CD14-positive monocyte (primary cell): ENCODE measurements around the gene AIF1. TPM values are rescaled to one million over a fixed set of nuclear protein-coding genes. Genes with fewer than 3 reads are reported as not detected.

ENCODE experiments used
- DNase-seq, 3 donors: peaks; one replicate each; pipeline ENCODE4 v3.0.0-alpha.2; 2011 to 2022
- H2AFZ ChIP-seq: 2 replicates; pipeline ENCODE4 v1.6.0; 2012; ENCODE audit warnings: mild to moderate bottlenecking, low read depth, low read length, inconsistent platforms; ENCODE audit not compliant: insufficient read depth, poor library complexity, severe bottlenecking
- H3K27ac ChIP-seq, 2 donors: 1 replicate in 1 of 2; 2 replicates in 1 of 2; pipeline ENCODE4 v1.5.1; 2012 to 2013; ENCODE audit warnings: low read length in 2 of 2, control low read depth in 1 of 2, inconsistent platforms in 1 of 2, low read depth in 1 of 2, mild to moderate bottlenecking in 1 of 2
- H3K27me3 ChIP-seq, 2 donors: one replicate each; pipeline versions ENCODE4 v1.6.0 to v1.6.1; 2011 to 2013; ENCODE audit warnings: low read length in 2 of 2; ENCODE audit not compliant: control insufficient read depth in 2 of 2, insufficient read depth in 2 of 2
- H3K36me3 ChIP-seq, 2 donors: replicated peaks in 1 of 2; 1 replicate in 1 of 2; 2 replicates in 1 of 2; pipeline versions ENCODE4 v1.5.1 to v1.6.1; 2012 to 2013; ENCODE audit warnings: low read length in 2 of 2, control low read depth in 1 of 2, inconsistent platforms in 1 of 2, mild to moderate bottlenecking in 1 of 2; ENCODE audit not compliant: insufficient read depth in 2 of 2, control insufficient read depth in 1 of 2
- H3K4me1 ChIP-seq, 2 donors: 1 replicate in 1 of 2; 2 replicates in 1 of 2; pipeline versions ENCODE4 v1.5.1 to v1.6.1; 2012 to 2013; ENCODE audit warnings: low read length in 2 of 2, control low read depth in 1 of 2, inconsistent platforms in 1 of 2, mild to moderate bottlenecking in 1 of 2, moderate library complexity in 1 of 2; ENCODE audit not compliant: insufficient read depth in 2 of 2, control insufficient read depth in 1 of 2
- H3K4me2 ChIP-seq: replicated peaks from 2 replicates; pipeline ENCODE3; 2012; ENCODE audit warnings: low read length, moderate library complexity, mild to moderate bottlenecking; ENCODE audit not compliant: poor library complexity, severe bottlenecking; ENCODE audit errors: extremely low read depth
- H3K4me3 ChIP-seq, 3 experiments: fragments of 200-600 bp in 1 of 3; sonication (generic) in 1 of 3; replicated peaks in 1 of 3; 1 replicate in 2 of 3; 2 replicates in 1 of 3; pipeline ENCODE4 v1.5.1; 2011 to 2013; ENCODE audit warnings: low read length in 3 of 3, mild to moderate bottlenecking in 3 of 3, control low read depth in 2 of 3, low read depth in 2 of 3, inconsistent platforms in 1 of 3, moderate library complexity in 1 of 3
- H3K79me2 ChIP-seq: 2 replicates; pipeline ENCODE4 v1.6.0; 2012; ENCODE audit warnings: mild to moderate bottlenecking, control low read depth, inconsistent platforms, low read length, moderate library complexity; ENCODE audit not compliant: insufficient read depth
- H3K9ac ChIP-seq: 2 replicates; pipeline ENCODE4 v1.6.0; 2017; ENCODE audit warnings: low read length, mild to moderate bottlenecking; ENCODE audit not compliant: insufficient read depth, poor library complexity, severe bottlenecking
- H3K9me3 ChIP-seq, 2 donors: replicated peaks in 1 of 2; 1 replicate in 1 of 2; 2 replicates in 1 of 2; pipeline versions ENCODE4 v1.5.1 to v1.6.1; 2012 to 2013; ENCODE audit warnings: low read length in 2 of 2, control low read depth in 1 of 2; ENCODE audit not compliant: control insufficient read depth in 1 of 2, insufficient read depth in 1 of 2
- H4K20me1 ChIP-seq: 2 replicates; pipeline ENCODE4 v1.6.0; 2012; ENCODE audit warnings: mild to moderate bottlenecking, low read length, control low read depth, moderate library complexity; ENCODE audit not compliant: insufficient read depth
- H3K27ac Mint-ChIP-seq, 7 donors: one replicate each; pipeline ENCODE4 v1.8.0; 2020; ENCODE audit warnings: mild to moderate bottlenecking in 7 of 7, mixed read lengths in 7 of 7, moderate library complexity in 6 of 7, inconsistent platforms in 2 of 7
- H3K27me3 Mint-ChIP-seq, 3 donors: one replicate each; pipeline ENCODE4 v1.8.0; 2021 to 2022; ENCODE audit warnings: low read depth in 3 of 3, mild to moderate bottlenecking in 3 of 3, mixed read lengths in 3 of 3, moderate library complexity in 3 of 3, inconsistent platforms in 1 of 3
- H3K36me3 Mint-ChIP-seq, 2 donors: one replicate each; pipeline ENCODE4 v1.8.0; 2020; ENCODE audit warnings: mixed read lengths in 2 of 2, inconsistent platforms in 1 of 2, mild to moderate bottlenecking in 1 of 2
- H3K4me1 Mint-ChIP-seq: one replicate; pipeline ENCODE4 v1.8.0; 2020; ENCODE audit warnings: mild to moderate bottlenecking, mixed read lengths
- H3K4me3 Mint-ChIP-seq, 2 donors: one replicate each; pipeline ENCODE4 v1.8.0; 2020; ENCODE audit warnings: mild to moderate bottlenecking in 2 of 2, mixed read lengths in 2 of 2, moderate library complexity in 1 of 2
- H3K9me3 Mint-ChIP-seq, 7 donors: one replicate each; pipeline ENCODE4 v1.8.0; 2020 to 2022; ENCODE audit warnings: mixed read lengths in 7 of 7, mild to moderate bottlenecking in 6 of 7, moderate library complexity in 6 of 7, inconsistent platforms in 2 of 7
- WGBS: methylation state at CpG from one replicate; pipeline ENCODE4 v1.1.5; 2013; ENCODE audit warnings: missing lambda C conversion rate; ENCODE audit not compliant: insufficient coverage; 5-methylcytosine and 5-hydroxymethylcytosine counted together
- intact Hi-C, 2 donors: fragments of 100-400 bp; cut with micrococcal nuclease; formaldehyde crosslinking; loops; one replicate each; pipeline versions ENCODE4 v1.15.0 to v1.15.1; 2023
- polyA plus RNA-seq, 3 donors: library from polyadenylated mRNA; depleted of rRNA in 1 of 3; unstranded in 2 of 3; stranded (reverse) in 1 of 3; fragments of 300-500 nt in 2 of 3; fragments of >200 nt in 1 of 3; fragmentation: Illumina TruSeq in 2 of 3; gene quantifications; 1 replicate in 2 of 3; 2 replicates in 1 of 3; pipeline ENCODE4 v1.2.3, GENCODE V29; 2012 to 2021
- TF ChIP-seq, protein P1 (sequence below): fragments of 200-600 bp; IDR thresholded peaks from one replicate; pipeline ENCODE4 v1.8.0; 2022; ENCODE audit warnings: antibody characterized with exemption, mild to moderate bottlenecking

AIF1 gene
- polyA plus RNA-seq, 3 donors = 952 to 2,310 (median 2,275) TPM

DNA sequence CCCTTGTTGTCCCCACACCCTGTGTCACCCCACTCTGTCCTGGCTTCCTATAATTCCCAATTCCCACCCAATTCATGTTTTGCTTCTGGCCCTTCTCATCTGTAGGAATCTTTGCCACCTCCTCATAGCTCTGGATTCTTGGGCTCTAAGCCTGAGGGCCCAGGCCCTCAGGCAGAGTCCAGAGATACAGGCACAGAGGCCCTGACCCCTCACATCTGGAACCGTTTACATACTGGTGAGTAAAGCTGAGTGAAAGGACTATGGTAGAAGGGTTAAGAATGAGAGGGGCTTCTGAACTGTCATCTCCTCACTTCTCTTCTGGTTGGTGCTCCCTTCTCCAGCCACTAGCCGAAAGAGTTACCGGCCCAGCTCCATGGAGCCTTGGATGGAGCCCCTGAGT lies 19.1 kb downstream of the AIF1 start:
- no peak overlapping the region for H3K4me3 Mint-ChIP-seq
- intact Hi-C loops = no loop called here
- Histone ChIP-seq H2AFZ (no peak overlapping the region), H3K27ac (no peak overlapping the region), H3K4me3 (no peak overlapping the region), H3K4me2 (no peak overlapping the region), H3K9ac (no peak overlapping the region), H3K9me3 (no peaks in the 10 kb centered on the region), H3K79me2 (peaks cover 26% of the 10 kb centered on the region), H3K27me3 (no peaks in the 10 kb centered on the region), H3K4me1 (no peaks in the 10 kb centered on the region), H3K36me3 (peaks cover 94 to 99% of the 10 kb centered on the region in 2 donors), H4K20me1 (peaks cover 94% of the 10 kb centered on the region)
- TF ChIP-seq, protein P1, sequence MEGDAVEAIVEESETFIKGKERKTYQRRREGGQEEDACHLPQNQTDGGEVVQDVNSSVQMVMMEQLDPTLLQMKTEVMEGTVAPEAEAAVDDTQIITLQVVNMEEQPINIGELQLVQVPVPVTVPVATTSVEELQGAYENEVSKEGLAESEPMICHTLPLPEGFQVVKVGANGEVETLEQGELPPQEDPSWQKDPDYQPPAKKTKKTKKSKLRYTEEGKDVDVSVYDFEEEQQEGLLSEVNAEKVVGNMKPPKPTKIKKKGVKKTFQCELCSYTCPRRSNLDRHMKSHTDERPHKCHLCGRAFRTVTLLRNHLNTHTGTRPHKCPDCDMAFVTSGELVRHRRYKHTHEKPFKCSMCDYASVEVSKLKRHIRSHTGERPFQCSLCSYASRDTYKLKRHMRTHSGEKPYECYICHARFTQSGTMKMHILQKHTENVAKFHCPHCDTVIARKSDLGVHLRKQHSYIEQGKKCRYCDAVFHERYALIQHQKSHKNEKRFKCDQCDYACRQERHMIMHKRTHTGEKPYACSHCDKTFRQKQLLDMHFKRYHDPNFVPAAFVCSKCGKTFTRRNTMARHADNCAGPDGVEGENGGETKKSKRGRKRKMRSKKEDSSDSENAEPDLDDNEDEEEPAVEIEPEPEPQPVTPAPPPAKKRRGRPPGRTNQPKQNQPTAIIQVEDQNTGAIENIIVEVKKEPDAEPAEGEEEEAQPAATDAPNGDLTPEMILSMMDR = no peak
- H3K4me1 Mint-ChIP-seq = no peaks in the 10 kb centered on the region
- no peaks in the 10 kb centered on the region for H3K9me3 Mint-ChIP-seq
- H3K27ac Mint-ChIP-seq = peak overlapping the region in 3 of 7 donors; percentile 1 to 74 (median 27)
- peaks cover 89 to 97% of the 10 kb centered on the region in 2 donors for H3K36me3 Mint-ChIP-seq
- no CpG with 5 or more reads among the region's 3 CpGs for WGBS
- no peaks in the 10 kb centered on the region for H3K27me3 Mint-ChIP-seq
- DNase-seq = no peak

DNA sequence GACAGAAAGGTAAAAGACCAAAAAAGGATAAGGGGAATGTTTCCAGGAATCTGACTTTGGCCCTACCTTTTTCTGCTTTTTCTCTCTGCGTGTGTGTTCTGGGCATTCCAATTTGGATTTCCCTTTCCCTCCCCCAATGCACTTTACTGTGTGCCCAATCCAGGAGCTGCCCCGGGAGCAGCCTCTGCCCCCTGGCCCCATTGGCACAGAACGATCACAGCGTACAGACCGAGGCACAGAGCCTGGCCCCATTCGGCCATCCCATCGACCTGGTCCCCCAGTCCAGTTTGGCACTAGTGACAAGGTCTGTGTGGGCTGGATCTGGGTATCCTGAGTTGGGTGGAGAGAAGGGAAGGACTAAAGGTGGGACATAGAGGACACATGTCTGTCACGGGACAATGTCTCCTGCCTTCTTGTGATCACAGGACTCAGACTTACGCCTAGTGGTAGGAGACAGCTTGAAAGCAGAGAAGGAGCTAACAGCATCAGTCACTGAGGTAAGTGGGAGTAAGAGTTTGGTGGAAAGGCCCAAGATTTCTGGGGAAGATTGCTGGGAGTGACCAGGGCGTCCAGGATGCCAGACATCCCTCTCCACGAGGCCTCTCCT lies 20.0 kb downstream of the AIF1 start:
- Mint-ChIP-seq H3K9me3 (no peaks in the 10 kb centered on the region), H3K36me3 (peaks cover 88 to 97% of the 10 kb centered on the region in 2 donors), H3K4me3 (no peak overlapping the region), H3K4me1 (no peaks in the 10 kb centered on the region), H3K27me3 (no peaks in the 10 kb centered on the region), H3K27ac (peak overlapping the region in 3 of 7 donors; percentile 49 to 69 (median 57))
- no peaks in the 10 kb centered on the region for H3K4me1 ChIP-seq
- peaks cover 96 to 99% of the 10 kb centered on the region in 2 donors for H3K36me3 ChIP-seq
- H4K20me1 ChIP-seq = peaks cover 95% of the 10 kb centered on the region
- H2AFZ ChIP-seq = no peak overlapping the region
- no peak overlapping the region for H3K9ac ChIP-seq
- no peaks in the 10 kb centered on the region for H3K9me3 ChIP-seq
- H3K4me2 ChIP-seq = no peak overlapping the region
- no peaks in the 10 kb centered on the region for H3K27me3 ChIP-seq
- TF ChIP-seq, protein P1 = no peak
- WGBS = 86% methylated on average over 10 of the region's 11 CpGs
- H3K4me3 ChIP-seq = no peak overlapping the region
- no peak overlapping the region for H3K27ac ChIP-seq
- intact Hi-C loops = no loop called here
- no peak for DNase-seq
- peaks cover 26% of the 10 kb centered on the region for H3K79me2 ChIP-seq
